NCI-H1417 (cell line): Measurements from ENCODE around the gene LRRC36.
"Not testable (repeated sequence)": the region's sequence is repeated elsewhere in the genome, so short reads cannot be mapped to it uniquely, and the experiment has no call there.

Source experiments
- DNase-seq, 3 experiments: peaks; one replicate each; lab custom pipeline; 2025; lab: John Stamatoyannopoulos, UW

The LRRC36 gene

DNA sequence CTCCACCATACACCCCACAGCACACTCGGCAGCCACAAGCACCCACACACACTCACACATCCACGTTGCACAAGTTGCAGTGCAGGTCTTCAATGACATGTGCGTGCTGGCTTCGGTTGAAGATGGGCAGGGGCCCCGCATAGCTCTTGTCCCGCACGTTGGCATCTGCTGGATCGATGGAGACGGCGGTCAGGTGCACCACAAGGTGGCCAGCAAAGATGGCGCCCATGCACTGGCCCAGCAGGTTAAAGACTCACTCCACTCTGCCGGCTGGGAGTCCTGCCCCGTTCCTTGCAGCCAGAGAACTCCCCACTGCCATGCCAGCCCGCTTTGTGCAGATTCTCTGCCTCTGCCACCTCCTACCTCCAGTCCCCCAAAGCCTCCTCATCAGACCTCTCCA lies 74.3 kb downstream of the LRRC36 start:
- no peak for DNase-seq

DNA sequence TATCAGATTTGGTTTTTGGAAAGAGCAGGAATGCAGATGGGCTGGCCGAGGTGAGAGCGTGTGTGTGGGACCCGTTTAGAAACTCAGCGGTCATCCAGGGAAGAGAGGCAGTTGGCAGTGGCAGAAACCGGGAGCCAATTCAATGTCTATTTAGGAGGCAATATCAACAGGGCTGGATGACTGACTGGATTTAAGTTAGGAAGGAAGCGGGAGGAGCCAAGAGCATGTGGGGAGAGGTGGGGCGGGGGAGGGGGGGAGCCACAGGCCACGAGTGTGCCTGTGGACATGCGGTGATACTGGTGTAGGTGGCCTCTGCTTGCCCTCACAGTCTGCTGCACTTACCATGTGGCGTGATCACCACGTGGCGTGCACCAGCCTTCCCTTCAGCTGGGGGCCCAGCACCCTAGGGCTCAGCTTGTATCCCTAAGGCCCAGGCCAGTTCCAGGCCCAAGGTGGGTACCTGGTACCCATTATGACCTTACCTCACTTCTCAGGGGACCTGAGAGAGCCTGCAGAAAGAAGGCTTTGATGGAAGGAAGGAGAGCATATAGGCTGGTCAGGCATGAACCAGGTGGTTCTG lies 77.5 kb downstream of the LRRC36 start:
- no peak for DNase-seq

DNA sequence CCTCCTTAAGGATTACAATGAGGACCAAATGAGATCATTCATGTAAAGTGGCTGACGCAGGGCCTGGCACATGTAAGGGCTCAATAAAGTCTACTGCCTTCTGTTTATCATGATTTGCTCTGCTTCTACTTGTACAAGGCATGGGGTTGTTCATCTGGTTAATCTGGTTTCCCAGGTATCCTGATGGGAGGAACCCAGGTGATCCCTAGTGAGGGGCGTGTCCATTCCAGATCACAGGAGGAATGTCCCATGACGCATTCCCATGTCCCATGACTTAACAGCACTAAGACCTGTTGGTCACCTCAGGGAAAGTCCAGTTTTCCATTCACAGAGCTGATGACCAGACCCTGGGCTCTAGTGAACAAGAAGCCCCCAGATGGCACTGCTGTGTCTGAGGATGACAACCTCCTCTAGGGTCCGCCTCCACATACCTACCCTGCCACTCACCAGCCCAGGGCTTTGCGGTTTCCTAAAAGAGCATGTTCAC lies 78.2 kb downstream of the LRRC36 start:
- DNase-seq = peak in 2 of 3 experiments; percentile 6 to 28

DNA sequence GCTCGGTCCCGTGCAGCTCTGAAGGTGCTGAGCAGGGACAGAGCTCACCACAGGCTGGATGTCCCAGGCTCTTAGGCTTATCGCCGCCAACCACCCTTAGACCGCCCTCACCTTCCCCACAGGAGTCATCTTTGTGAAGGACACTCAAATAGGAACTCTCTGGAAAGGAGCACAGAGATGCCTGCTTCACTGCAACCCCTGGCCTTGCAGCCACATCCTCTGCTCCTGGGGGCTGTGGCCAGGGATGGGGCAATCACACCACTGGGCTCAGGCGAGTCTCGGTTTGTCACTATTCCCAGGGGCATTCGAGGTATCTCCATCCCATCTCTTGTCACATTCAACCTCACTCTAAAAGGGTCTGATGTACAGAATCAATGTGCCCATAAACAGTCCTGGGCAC lies 78.7 kb downstream of the LRRC36 start:
- no peak for DNase-seq

DNA sequence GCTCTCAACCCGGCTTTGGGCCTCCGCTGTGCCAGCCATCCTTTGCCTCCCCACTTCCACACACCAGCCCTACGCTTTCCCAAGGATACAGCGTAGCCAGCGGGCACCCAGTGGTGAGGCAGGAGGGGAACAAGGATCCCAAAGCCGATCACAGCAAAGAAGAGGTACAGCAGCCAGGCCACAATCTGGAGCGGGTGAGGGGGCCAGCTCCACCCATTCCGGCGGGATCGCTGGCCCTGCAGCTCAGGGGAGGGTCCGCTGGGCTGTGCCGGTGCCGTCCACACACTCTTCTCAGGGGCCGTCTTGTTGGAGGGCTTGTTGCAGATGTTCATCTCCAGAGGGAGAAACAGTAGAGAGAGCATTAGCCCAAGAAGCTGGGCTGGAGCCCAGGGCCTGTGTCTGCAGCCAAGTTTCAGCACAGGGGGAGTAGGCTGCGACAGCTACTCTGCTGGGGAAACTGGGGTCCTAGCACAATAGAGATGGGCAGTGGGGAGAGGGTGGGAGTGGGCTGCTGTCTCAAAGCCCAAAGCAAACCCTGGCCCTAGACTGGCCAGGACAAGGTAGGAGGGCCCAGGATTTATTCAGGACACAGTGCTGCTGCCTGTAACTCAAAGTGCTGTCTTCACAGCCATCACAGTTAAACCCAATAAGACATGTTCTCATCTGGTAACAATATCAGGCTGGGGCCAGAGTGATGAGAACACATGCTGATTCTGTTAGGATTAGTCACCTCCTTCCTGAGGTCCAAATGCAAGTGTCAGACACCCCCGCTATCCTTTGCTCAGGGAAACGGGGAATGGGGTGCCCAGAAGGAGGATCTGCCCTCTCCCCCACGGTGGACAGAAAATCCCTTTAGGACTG lies 79.7 kb downstream of the LRRC36 start:
- no peak for DNase-seq

DNA sequence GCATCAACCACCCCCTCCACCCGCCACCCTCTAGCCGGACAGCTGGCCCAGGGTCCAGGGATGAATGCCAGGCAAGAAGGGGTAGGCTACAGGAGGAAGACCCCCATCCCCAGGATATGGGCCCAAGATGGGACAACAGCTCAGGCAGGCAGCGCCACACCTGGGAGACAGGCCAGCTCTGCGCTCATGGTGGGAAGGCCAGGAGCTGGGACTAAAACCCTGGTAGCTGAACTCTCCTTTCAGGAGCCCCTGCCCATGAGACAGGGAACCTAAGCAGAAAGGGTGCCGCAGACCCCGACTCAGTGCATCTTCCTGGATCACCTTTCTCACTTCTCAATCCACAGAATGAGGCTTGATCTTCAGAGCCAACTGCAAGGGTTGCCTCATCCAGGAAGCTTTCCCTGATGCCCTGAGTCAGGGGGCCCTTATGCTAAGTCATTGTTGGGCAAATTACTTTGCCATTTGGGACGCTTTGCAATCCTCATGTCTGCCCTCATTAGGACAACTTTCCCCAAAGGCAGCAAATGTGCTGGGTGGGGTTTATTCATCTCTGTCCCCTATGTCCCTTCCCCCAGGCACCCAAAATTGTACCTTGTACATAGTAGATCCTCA lies 80.7 kb downstream of the LRRC36 start:
- no peak for DNase-seq

DNA sequence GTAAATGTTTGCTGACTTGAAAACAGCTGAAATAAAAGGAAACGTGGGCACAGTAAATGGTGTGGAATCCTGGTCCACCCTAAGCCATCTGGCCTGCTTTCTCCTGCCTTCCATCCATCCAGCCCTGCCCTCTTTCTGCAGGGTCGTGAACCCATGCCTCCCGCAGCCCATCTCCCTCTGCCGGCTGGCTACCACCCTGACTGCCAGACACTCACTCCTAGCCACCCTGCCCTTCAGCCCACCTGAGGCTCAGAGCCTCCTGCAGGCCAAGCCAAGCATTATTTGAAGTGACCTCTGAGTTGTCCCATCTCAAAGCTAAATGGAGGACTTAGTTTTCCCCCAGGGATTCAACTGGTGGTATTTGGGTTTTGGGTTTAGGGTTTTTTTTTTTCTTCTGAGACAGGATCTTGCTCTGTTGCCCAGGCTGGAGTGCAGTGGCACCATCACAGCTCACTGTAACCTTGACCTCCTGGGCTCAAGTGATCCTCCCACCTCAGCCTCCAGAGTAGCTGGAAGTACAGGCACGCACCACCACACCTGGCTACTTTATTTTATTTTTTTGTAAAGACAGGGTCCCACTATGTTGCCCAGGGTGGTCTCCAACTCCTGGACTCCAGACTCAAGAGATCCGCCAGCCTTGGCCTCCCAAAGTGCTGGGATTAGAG lies 81.3 kb downstream of the LRRC36 start:
- DNase-seq = no peak

DNA sequence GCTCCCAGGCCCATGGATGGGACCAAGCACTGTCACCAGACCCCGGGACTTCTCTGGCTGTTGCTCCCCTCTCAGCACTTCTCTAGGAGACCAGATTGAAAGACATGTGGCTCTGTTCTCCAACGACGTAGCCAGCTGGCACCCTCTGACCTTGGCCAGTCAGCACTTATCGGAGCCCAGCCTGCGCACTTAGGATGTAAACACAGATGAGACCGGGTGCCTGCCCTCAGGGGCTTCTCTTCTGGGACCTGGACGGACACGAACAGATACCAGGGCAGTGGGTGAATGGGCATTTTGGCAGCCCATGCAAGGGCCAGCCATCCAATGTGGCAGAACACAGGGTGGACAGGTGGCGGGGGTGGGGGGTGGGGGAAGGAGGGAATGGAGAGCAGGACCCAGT lies 83.0 kb downstream of the LRRC36 start:
- DNase-seq = no peak

DNA sequence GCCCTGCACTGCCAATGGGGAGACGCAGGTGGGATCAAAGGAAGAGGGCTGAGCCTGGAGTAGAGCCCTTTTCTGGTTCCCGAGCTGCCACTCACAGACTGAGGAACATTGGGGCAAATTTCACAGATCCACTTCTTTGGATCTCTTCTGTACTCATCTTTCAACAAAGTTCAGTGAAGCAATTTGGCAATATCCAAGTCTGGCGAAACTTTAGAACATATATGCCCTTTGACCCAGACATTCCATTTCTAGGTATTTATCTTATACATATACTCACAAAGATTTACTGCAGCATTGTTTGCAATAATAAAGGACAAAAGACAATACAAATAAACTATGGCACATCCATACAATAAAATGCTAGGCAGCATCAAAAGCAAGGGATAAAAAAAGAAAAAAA lies 84.7 kb downstream of the LRRC36 start:
- DNase-seq = no peak

DNA sequence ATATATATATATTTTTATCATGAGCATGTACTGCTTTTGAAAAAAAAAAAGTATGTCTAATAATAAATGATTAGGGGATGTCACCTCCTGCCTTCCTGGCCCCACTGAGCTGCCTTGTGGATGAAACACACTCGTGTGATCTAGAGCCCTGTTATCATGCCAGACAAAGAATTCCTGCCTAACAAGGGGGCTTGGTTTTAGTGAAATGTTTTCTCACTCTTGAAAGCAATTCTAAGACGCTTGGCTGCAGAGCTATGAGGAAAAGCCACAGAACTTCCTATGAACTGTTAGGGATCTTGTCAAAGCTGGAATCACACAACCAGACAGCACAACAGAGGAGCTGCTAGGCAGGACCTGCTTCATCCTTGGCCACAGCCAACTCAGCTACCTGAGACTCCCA lies 85.7 kb downstream of the LRRC36 start:
- no peak for DNase-seq

DNA sequence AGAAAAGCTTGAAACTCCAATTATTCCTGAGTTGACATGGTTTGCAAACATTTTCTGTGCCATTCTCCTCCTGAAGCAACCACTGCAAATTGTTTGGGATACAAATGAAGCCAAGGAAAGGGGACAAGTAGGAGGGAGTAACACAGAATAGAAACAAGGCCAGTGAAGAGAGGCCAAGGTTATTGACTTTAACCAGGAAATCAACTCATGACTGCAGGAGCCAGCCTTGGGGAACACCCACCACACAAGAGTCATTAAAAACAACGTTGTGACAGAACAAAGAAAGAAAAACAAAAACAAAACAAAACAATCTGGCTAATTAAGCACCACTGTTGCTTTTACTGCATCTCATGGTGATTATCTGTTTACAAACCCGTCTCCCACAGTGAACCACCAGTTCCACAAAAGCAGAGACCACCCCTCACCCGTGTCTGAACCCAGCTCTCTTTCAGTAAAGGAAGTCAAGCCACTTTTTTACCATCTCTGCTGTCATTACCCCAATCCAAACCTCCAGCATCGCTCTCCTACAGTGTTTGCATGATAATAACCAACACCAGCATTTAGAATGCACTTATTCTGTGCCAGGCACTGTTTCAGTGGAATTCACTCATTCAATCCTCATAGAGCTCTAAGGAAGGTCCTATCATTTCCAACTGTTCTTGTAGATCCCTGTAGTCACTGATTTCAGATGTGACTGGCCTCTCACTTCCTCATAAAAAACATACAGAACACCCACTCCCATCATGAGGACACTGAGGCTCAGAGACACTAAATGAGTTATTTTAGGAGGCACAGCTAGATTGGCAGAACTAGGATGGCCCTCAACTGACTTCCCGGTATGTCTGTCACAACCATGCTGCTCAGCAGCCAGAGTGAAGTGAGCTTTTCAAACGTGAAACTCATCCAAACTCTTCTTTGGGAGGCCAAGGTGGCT lies 87.6 kb downstream of the LRRC36 start:
- DNase-seq = peak in 1 of 3 experiments; percentile 8

DNA sequence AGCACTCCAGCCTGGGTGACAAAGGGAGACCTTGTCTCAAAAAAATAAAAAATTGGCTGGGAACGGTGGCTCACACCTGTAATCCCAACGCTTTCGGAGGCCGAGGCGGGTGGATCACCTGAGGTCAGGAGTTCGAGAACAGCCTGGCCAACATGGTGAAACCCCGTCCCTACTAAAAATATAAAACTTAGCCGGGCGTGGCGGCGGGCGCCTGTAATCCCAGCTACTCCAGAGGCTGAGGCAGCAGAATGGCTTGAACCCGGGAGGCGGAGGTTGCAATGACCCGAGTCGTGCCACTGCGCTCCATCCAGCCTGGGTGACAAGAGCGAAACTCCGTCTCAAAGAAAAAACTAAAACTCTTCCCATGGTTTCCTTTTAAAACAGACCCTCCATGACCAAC lies 88.8 kb downstream of the LRRC36 start:
- not testable (repeated sequence) for DNase-seq

DNA sequence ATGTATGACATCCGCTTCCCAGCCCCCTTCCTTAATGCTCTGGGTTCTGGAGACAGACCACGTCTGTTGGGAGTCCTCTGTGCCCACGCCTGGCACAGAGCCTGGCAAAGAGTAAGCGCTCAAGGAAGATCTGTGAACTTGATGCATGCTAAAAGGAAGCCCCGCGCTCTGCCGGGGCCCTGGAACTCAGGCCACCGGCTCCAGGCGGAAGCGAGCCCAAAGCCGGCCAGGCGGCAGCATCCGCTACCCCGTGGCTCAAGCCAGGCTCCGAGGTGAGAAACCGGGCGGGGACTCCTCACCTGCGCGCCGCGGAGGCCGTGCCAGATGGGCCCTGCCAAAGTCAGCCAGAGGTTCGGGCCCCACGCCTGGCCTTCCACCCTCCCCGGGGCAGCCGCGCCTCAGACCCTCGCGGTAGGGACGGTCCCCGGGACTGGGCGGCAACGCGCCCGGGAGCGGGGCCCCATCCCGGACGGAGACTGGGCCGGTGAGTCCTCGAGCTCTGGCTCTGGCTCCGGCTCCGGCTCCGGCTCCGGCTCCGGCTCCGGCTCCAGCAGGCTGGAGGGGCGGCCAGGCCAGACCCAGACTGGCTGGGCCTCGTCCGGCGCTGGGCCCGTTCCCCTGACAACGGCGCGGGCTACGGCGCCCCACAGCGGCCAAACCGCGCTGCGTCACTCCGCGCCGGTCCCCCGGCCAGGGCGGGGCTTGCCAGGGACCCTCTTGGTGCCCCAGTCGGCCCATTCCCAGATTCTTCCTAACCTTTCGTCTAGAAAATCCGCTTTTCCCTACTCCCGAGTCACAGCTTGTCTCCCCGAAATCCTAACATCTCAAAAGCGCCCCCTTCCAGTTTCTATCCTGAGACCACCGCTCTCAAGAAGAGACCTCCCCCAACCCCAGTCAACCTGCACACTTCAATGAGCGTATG lies 89.5 kb downstream of the LRRC36 start, which contains the start of gene ZDHHC1:
Gene ZDHHC1, minus strand, starts transcription at position 606 of the 922 bp plus-strand sequence. CDS start 8,702 bp downstream, outside the sequence.
- peak; percentile 69 to 76 (median 76) for DNase-seq

DNA sequence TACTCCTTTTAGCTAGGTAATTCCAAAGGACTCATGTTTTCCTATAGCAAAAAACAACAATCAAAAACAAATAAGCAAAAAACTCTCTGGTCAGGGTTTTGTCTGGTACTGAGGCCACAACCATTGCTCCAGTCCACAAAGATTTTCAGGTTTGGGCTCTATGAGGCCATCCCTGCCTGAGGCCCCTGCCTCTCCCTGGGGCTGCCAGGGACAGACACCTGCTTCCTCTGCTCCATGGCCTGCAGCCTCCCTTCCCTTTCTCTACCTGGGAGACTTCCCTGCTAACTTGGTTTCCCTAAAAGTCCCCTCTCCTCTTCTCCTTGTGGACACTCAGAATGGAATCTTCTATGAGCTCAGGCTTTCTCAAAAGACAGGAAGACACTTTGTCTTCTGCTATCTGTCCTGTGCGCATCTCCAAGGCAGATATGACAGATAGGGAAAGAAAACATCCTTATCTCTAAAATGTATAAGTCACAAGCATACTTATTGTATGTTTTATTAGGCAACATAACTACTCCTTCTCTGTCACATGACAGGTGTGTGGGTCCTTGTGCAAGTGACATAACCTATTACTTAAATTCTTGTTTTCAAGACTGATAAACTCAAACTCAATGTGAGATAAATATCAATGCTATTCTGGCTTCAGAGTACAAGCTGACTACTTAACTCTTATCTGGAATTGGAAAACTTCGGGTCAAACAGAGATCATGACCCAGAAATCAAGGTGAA lies 90.9 kb downstream of the LRRC36 start:
- no peak for DNase-seq

DNA sequence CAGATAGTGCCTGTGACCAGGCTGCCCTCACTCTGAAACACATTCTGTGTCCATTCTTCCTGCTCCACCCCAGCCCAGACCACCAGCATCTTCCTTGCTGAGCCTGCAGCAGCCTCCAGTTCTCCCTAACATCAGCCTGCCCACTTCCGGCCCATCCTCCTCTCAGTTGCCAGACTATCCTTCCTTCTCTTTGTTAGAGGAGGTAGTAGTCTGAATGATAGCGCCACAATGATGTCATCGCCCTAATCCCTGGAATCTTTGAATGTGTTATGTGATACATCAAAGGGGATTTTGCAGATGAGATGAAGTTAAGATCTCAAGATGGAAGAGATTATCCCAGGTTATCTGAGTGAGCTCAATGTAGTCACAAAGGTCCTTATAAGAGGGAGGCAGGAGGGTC lies 92.9 kb downstream of the LRRC36 start:
- DNase-seq = no peak

DNA sequence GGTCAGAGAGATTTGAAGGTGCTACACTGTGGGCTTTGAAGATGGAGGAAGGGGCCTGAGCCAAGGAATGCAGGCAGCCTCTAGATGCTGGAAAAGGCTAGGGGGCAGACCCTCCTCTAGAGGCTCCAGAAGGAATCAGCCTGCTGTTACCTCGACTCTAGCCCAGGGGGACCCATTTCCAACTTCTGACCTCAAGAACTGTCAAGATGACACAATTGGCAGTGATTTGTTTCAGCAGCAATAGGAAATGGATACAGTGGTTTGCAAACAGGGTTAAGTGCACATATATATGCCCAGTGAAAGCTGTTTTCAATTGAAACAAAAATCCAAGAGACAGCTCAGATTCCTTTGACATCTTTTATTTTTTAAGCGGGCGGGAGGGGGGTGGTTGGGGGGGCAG lies 93.3 kb downstream of the LRRC36 start:
- no peak for DNase-seq

DNA sequence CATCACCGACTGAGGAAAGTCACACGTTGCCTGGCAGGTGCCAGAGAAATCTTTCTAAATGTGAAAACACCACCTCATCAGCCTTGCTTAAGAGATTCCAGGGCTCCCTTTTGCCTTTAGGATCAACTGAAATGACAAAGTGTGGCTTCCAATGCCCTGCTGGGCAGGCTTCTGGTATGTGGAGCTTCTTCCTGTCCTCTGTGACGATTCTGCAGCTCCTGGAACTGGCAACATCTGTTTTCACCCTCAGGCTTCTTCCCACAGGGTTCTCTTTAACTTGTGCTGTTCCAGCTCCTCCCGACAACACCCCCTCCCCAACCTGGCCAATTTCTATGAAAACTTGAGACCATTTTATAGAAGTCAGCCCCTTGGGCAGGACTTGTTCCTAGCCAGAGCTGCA lies 94.4 kb downstream of the LRRC36 start:
- no peak for DNase-seq

DNA sequence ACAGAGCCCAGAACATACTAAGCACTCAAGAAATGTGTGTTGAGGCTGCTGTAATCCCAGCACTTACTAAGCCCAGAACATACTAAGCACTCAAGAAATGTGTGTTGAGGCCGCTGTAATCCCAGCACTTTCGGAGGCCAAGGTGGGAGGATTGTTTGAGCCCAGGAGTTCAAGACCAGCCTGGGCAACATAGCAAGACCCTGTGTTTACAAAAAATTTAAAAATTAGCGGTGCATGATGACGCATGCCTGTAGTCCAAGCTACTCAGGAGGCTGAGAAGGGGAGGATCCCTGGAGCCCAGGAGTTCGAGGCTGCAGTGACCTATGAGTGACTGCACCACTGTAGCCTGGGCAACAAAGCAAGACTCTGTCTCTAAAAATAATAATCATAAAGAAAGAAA lies 96.4 kb downstream of the LRRC36 start:
- no peak for DNase-seq

DNA sequence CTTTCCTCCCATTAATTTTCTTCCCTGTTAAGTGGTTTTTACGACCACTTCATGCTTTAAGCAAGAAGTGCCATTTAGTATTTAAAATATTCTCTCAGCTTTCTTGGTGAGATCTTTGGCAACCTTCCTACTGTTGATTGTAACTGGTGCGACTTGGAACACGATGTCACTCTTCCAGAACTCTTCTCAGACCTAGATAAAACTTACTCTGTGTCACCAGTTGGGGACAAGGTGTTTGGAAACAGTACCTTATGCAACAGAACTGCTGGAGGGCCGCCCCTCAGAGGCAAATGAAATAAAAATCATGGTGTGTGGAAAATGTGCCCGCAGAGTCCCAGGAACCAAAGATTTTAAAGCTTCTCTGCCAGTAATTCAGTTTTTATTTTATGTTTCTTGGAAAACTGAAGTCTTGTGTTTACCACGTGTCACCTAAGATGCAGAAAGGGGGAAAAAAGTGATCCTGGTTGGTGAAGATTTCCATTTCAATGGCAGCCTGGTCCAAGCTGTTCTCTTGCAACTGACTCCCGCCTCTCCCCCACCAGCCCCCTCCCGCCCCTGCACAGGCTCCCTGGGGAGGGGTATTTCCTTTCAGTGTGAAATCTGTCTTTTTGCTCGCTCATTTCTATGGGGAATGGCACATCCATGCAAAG lies 97.1 kb downstream of the LRRC36 start:
- no peak for DNase-seq
